Mesenchymal stem cell (in vitro differentiated cells and primary cell): ENCODE results near the gene RAPGEF5.

Experiments
- DNase-seq: peaks from one replicate; pipeline ENCODE4 v3.0.0-alpha.2; 2013
- H2AFZ ChIP-seq: one replicate; pipeline ENCODE4 v1.6.1; 2013; ENCODE audit warnings: low read depth, mild to moderate bottlenecking, control low read depth, inconsistent platforms, low read length, moderate library complexity
- H2AK5ac ChIP-seq: 2 replicates; pipeline ENCODE4 v1.6.1; 2013; ENCODE audit warnings: low read length, moderate library complexity, mild to moderate bottlenecking, inconsistent platforms; ENCODE audit not compliant: severe bottlenecking
- H2BK120ac ChIP-seq: one replicate; pipeline ENCODE4 v1.6.1; 2013; ENCODE audit warnings: low read depth, mild to moderate bottlenecking, inconsistent platforms, low read length, moderate library complexity
- H2BK12ac ChIP-seq, 2 experiments: one replicate each; pipeline ENCODE4 v1.6.1; 2013; ENCODE audit warnings: inconsistent platforms in 2 of 2, low read length in 2 of 2, mild to moderate bottlenecking in 2 of 2, moderate library complexity in 2 of 2, control low read depth in 1 of 2
- H2BK15ac ChIP-seq: one replicate; pipeline ENCODE4 v1.6.1; 2013; ENCODE audit warnings: mild to moderate bottlenecking, low read depth, inconsistent platforms; ENCODE audit not compliant: poor library complexity, severe bottlenecking
- H2BK5ac ChIP-seq: 2 replicates; pipeline ENCODE4 v1.6.1; 2013; ENCODE audit warnings: low read depth, mild to moderate bottlenecking, low read length, control low read depth, inconsistent platforms; ENCODE audit not compliant: poor library complexity, severe bottlenecking
- H3K14ac ChIP-seq, 2 experiments: one replicate each; pipeline ENCODE4 v1.6.1; 2013; ENCODE audit warnings: inconsistent platforms in 2 of 2, low read length in 2 of 2, control low read depth in 1 of 2, mild to moderate bottlenecking in 1 of 2, moderate library complexity in 1 of 2
- H3K18ac ChIP-seq, 2 experiments: one replicate each; pipeline ENCODE4 v1.6.1; 2013; ENCODE audit warnings: inconsistent platforms in 2 of 2, low read length in 2 of 2, control low read depth in 1 of 2, low read depth in 1 of 2, mild to moderate bottlenecking in 1 of 2
- H3K23ac ChIP-seq, 2 experiments: one replicate each; pipeline ENCODE4 v1.6.1; 2013; ENCODE audit warnings: inconsistent platforms in 2 of 2, low read length in 2 of 2, mild to moderate bottlenecking in 2 of 2, moderate library complexity in 2 of 2, control low read depth in 1 of 2
- H3K27ac ChIP-seq: 2 replicates; pipeline ENCODE4 v1.5.1; 2013; ENCODE audit warnings: mild to moderate bottlenecking, moderate library complexity, low read length, control low read depth, inconsistent platforms; ENCODE audit not compliant: poor library complexity, severe bottlenecking
- H3K27me3 ChIP-seq, 2 experiments: 2 replicates each; pipeline versions ENCODE4 v1.6.1 to v1.7.0; 2013; ENCODE audit warnings: low read length in 2 of 2, mild to moderate bottlenecking in 2 of 2, moderate library complexity in 2 of 2, control low read depth in 1 of 2, inconsistent platforms in 1 of 2; ENCODE audit not compliant: control insufficient read depth in 1 of 2, insufficient read depth in 1 of 2
- H3K36me3 ChIP-seq, 2 experiments: 2 replicates each; pipeline versions ENCODE4 v1.6.1 to v1.7.0; 2013; ENCODE audit warnings: low read length in 2 of 2, control low read depth in 1 of 2, inconsistent platforms in 1 of 2, low read depth in 1 of 2, mild to moderate bottlenecking in 1 of 2; ENCODE audit not compliant: insufficient read depth in 2 of 2, control insufficient read depth in 1 of 2
- H3K4ac ChIP-seq, 2 experiments: one replicate each; pipeline ENCODE4 v1.6.1; 2013; ENCODE audit warnings: inconsistent platforms in 2 of 2, low read length in 2 of 2, mild to moderate bottlenecking in 2 of 2, moderate library complexity in 2 of 2, control low read depth in 1 of 2, low read depth in 1 of 2
- H3K4me1 ChIP-seq: 2 replicates; pipeline ENCODE4 v1.6.1; 2013; ENCODE audit warnings: low read depth, low read length, control low read depth; ENCODE audit not compliant: control insufficient read depth, insufficient read depth
- H3K4me2 ChIP-seq: 2 replicates; pipeline ENCODE4 v1.6.1; 2013; ENCODE audit warnings: low read length, mild to moderate bottlenecking, inconsistent platforms; ENCODE audit not compliant: poor library complexity, severe bottlenecking
- H3K4me3 ChIP-seq, 2 experiments: 2 replicates each; pipeline versions ENCODE4 v1.5.1 to v1.7.0; 2013; ENCODE audit warnings: low read length in 2 of 2, mild to moderate bottlenecking in 2 of 2, control low read depth in 1 of 2, low read depth in 1 of 2; ENCODE audit not compliant: insufficient read depth in 1 of 2
- H3K79me1 ChIP-seq: replicated peaks from 2 replicates; pipeline ENCODE4 v1.6.1; 2013; ENCODE audit warnings: mild to moderate bottlenecking, control low read depth, low read length, inconsistent platforms; ENCODE audit not compliant: poor library complexity, severe bottlenecking
- H3K9ac ChIP-seq: 2 replicates; pipeline ENCODE4 v1.7.0; 2013; ENCODE audit warnings: mild to moderate bottlenecking, low read length, moderate library complexity
- H3K9me3 ChIP-seq: 2 replicates; pipeline ENCODE4 v1.7.0; 2013; ENCODE audit warnings: mild to moderate bottlenecking, low read length; ENCODE audit not compliant: control insufficient read depth
- H4K8ac ChIP-seq: one replicate; pipeline ENCODE4 v1.6.1; 2013; ENCODE audit warnings: inconsistent platforms, mild to moderate bottlenecking, low read length, moderate library complexity
- H4K91ac ChIP-seq: one replicate; pipeline ENCODE4 v1.6.1; 2013; ENCODE audit warnings: mild to moderate bottlenecking, low read length, inconsistent platforms
- WGBS: methylation state at CpG from one replicate; pipeline ENCODE4 v1.1.7; 2013; ENCODE audit warnings: mixed read lengths; 5-methylcytosine and 5-hydroxymethylcytosine counted together

The RAPGEF5 gene

GRCh38 chr7:22216309-22216708 lies 140.6 kb downstream of the RAPGEF5 start:
- Histone ChIP-seq H3K27me3 (peaks cover 0 to 15% of the 10 kb centered on the region in 2 experiments), H3K4me3 (no peak overlapping the region), H2AFZ (no peak overlapping the region), H3K9ac (no peak overlapping the region), H3K18ac (no peak overlapping the region), H3K4ac (no peak overlapping the region), H2BK12ac (no peak overlapping the region), H3K36me3 (no peaks in the 10 kb centered on the region), H4K8ac (no peak overlapping the region), H2AK5ac (no peak overlapping the region), H3K27ac (no peak overlapping the region), H2BK5ac (no peak overlapping the region), H3K4me1 (no peaks in the 10 kb centered on the region), H4K91ac (no peak overlapping the region), H3K14ac (no peak overlapping the region), H3K9me3 (no peaks in the 10 kb centered on the region), H3K79me1 (no peaks in the 10 kb centered on the region), H2BK15ac (no peak overlapping the region), H2BK120ac (no peak overlapping the region), H3K4me2 (no peak overlapping the region), H3K23ac (no peak overlapping the region)
- WGBS = 40% methylated on average over 1 of the region's 1 CpG
- no peak for DNase-seq

- no peak overlapping the region for H3K4ac ChIP-seq
- H3K18ac ChIP-seq = no peak overlapping the region
- no peak overlapping the region for H2BK120ac ChIP-seq
- no peak overlapping the region for H4K8ac ChIP-seq
- no peak overlapping the region for H3K4me3 ChIP-seq
- no peak overlapping the region for H2BK5ac ChIP-seq
- H2AK5ac ChIP-seq = no peak overlapping the region
- H2BK15ac ChIP-seq = no peak overlapping the region
- H3K4me2 ChIP-seq = no peak overlapping the region
- no peak overlapping the region for H4K91ac ChIP-seq
- H3K23ac ChIP-seq = no peak overlapping the region
- H3K9me3 ChIP-seq = no peaks in the 10 kb centered on the region
- WGBS = 100% methylated on average over 1 of the region's 3 CpGs
- H3K27ac ChIP-seq = no peak overlapping the region
- H2BK12ac ChIP-seq = no peak overlapping the region
- H3K79me1 ChIP-seq = no peaks in the 10 kb centered on the region
- peaks cover 0 to 15% of the 10 kb centered on the region in 2 experiments for H3K27me3 ChIP-seq
- no peaks in the 10 kb centered on the region for H3K36me3 ChIP-seq
- no peak overlapping the region for H3K9ac ChIP-seq
- H2AFZ ChIP-seq = no peak overlapping the region
- no peak overlapping the region for H3K14ac ChIP-seq
- DNase-seq = no peak
- H3K4me1 ChIP-seq = no peaks in the 10 kb centered on the region
Measured at GRCh38 chr7:22214000-22214399, 143.0 kb downstream of the RAPGEF5 start.

- Histone ChIP-seq H3K23ac (no peak overlapping the region), H4K8ac (no peak overlapping the region), H2AFZ (no peak overlapping the region), H2AK5ac (no peak overlapping the region), H3K4me1 (no peaks in the 10 kb centered on the region), H2BK5ac (no peak overlapping the region), H2BK15ac (no peak overlapping the region), H3K4ac (no peak overlapping the region), H3K27ac (no peak overlapping the region), H3K79me1 (no peaks in the 10 kb centered on the region), H3K4me2 (no peak overlapping the region), H3K4me3 (no peak overlapping the region), H3K9me3 (no peaks in the 10 kb centered on the region), H3K9ac (no peak overlapping the region), H3K18ac (no peak overlapping the region), H3K14ac (no peak overlapping the region), H2BK120ac (no peak overlapping the region), H3K27me3 (peaks cover 0 to 15% of the 10 kb centered on the region in 2 experiments), H4K91ac (no peak overlapping the region), H3K36me3 (no peaks in the 10 kb centered on the region), H2BK12ac (no peak overlapping the region)
- no peak for DNase-seq
- 83% methylated on average over 2 of the region's 2 CpGs for WGBS
Measured at GRCh38 chr7:22213081-22213480, 143.9 kb downstream of the RAPGEF5 start.

- Histone ChIP-seq H4K91ac (no peak overlapping the region), H3K23ac (no peak overlapping the region), H3K79me1 (no peaks in the 10 kb centered on the region), H2BK12ac (no peak overlapping the region), H3K4me2 (no peak overlapping the region), H3K4ac (no peak overlapping the region), H3K18ac (no peak overlapping the region), H3K14ac (no peak overlapping the region), H2BK5ac (no peak overlapping the region), H3K9ac (no peak overlapping the region), H2AK5ac (no peak overlapping the region), H3K4me3 (no peak overlapping the region), H3K27me3 (peaks cover 0 to 12% of the 10 kb centered on the region in 2 experiments), H3K9me3 (no peaks in the 10 kb centered on the region), H3K36me3 (no peaks in the 10 kb centered on the region), H3K27ac (no peak overlapping the region), H4K8ac (no peak overlapping the region), H2BK120ac (no peak overlapping the region), H3K4me1 (no peaks in the 10 kb centered on the region), H2AFZ (no peak overlapping the region), H2BK15ac (no peak overlapping the region)
- no peak for DNase-seq
- no CpG with 5 or more reads among the region's 2 CpGs for WGBS
Measured at GRCh38 chr7:22210967-22211366, 146.0 kb downstream of the RAPGEF5 start.
